Measurements from ENCODE around the gene P3R3URF.

P3R3URF gene

GRCh38 chr1:46186076-46186475 lies 9.8 kb upstream of the P3R3URF start:
- H2BK5ac ChIP-seq (ENCODE audit: low read length), result no peak overlapping the region
- H3K4me1 ChIP-seq (ENCODE audit: control insufficient read depth in 2 of 2, insufficient read depth in 1 of 2, low read depth in 1 of 2, low read length in 2 of 2), result peaks cover 0 to 5% of the 10 kb centered on the region in 2 donors
- H4K8ac ChIP-seq (ENCODE audit: low read depth, low read length), result no peak overlapping the region

GRCh38 chr1:46184920-46185658 lies 8.8 kb upstream of the P3R3URF start:
- Histone ChIP-seq H2BK12ac (ENCODE audit: low read length) (no peak overlapping the region), H2BK15ac (ENCODE audit: low read length) (no peak overlapping the region), H3K27ac (replicated peaks; ENCODE audit: low read length) (no peak overlapping the region), H3K36me3 (replicated peaks in 1 of 2; ENCODE audit: control insufficient read depth in 2 of 2, insufficient read depth in 2 of 2, low read length in 2 of 2) (peaks cover 8 to 30% of the 10 kb centered on the region in 2 donors), H2BK5ac (ENCODE audit: low read length) (no peak overlapping the region), H2AFZ (ENCODE audit: low read length) (no peak overlapping the region), H3K4me1 (ENCODE audit: control insufficient read depth in 2 of 2, insufficient read depth in 1 of 2, low read depth in 1 of 2, low read length in 2 of 2) (peaks cover under 1 to 7% of the 10 kb centered on the region in 2 donors), H3K9ac (ENCODE audit: low read depth, low read length, poor library complexity) (peak overlapping the region; percentile 7), H2AK5ac (ENCODE audit: low read depth, low read length) (no peak overlapping the region), H3K4ac (ENCODE audit: low read length) (no peak overlapping the region), H3K23ac (ENCODE audit: low read depth, low read length, poor library complexity) (peak overlapping the region; percentile 39), H3K79me1 (ENCODE audit: low read depth, low read length) (peaks cover 2% of the 10 kb centered on the region), H3K18ac (ENCODE audit: low read length) (no peak overlapping the region), H3K14ac (ENCODE audit: low read length) (peak overlapping the region; percentile 64), H4K8ac (ENCODE audit: low read depth, low read length) (no peak overlapping the region), H3K4me2 (ENCODE audit: insufficient read depth, low read length, poor library complexity, severe bottlenecking) (no peak overlapping the region), H3K27me3 (ENCODE audit: control insufficient read depth in 3 of 3, insufficient read depth in 3 of 3, low read depth in 1 of 3, low read length in 3 of 3) (no peaks in the 10 kb centered on the region), H4K91ac (ENCODE audit: low read depth, low read length, poor library complexity) (no peak overlapping the region), H3K4me3 (ENCODE audit: low read length in 2 of 2) (no peak overlapping the region), H3K9me3 (replicated peaks in 1 of 2; ENCODE audit: control insufficient read depth in 2 of 2, insufficient read depth in 1 of 2, low read depth in 1 of 2, low read length in 2 of 2) (no peaks in the 10 kb centered on the region), H2BK120ac (ENCODE audit: low read depth, low read length) (no peak overlapping the region)
- WGBS, 2 donors (ENCODE audit: extremely low coverage in 2 of 2, insufficient read length in 2 of 2, insufficient replicate concordance in 1 of 2), result no CpG with 5 or more reads among the region's 7 CpGs
- no peak for DNase-seq (ENCODE audit: low spot score)

More at GRCh38 chr1:46186076-46186475, 9.8 kb upstream of the P3R3URF start:
- H3K4me2 ChIP-seq (ENCODE audit: insufficient read depth, low read length, poor library complexity, severe bottlenecking), result no peak overlapping the region
- no peak overlapping the region for H3K27ac ChIP-seq (replicated peaks; ENCODE audit: low read length)
- H2AK5ac ChIP-seq (ENCODE audit: low read depth, low read length), result no peak overlapping the region
- no peak overlapping the region for H2BK12ac ChIP-seq (ENCODE audit: low read length)
- no peaks in the 10 kb centered on the region for H3K27me3 ChIP-seq (ENCODE audit: control insufficient read depth in 3 of 3, insufficient read depth in 3 of 3, low read depth in 1 of 3, low read length in 3 of 3)
- H3K9me3 ChIP-seq (replicated peaks in 1 of 2; ENCODE audit: control insufficient read depth in 2 of 2, insufficient read depth in 1 of 2, low read depth in 1 of 2, low read length in 2 of 2), result no peaks in the 10 kb centered on the region
- no peak overlapping the region for H2BK15ac ChIP-seq (ENCODE audit: low read length)
- H4K91ac ChIP-seq (ENCODE audit: low read depth, low read length, poor library complexity), result no peak overlapping the region
- H3K23ac ChIP-seq (ENCODE audit: low read depth, low read length, poor library complexity), result no peak overlapping the region
- no peak overlapping the region for H2AFZ ChIP-seq (ENCODE audit: low read length)
- no CpG with 5 or more reads among the region's 2 CpGs for WGBS, 2 donors (ENCODE audit: extremely low coverage in 2 of 2, insufficient read length in 2 of 2, insufficient replicate concordance in 1 of 2)
- H3K4ac ChIP-seq (ENCODE audit: low read length), result no peak overlapping the region
- H3K79me1 ChIP-seq (ENCODE audit: low read depth, low read length), result peaks cover 2% of the 10 kb centered on the region
- no peak for DNase-seq (ENCODE audit: low spot score)
- no peak overlapping the region for H3K9ac ChIP-seq (ENCODE audit: low read depth, low read length, poor library complexity)
- H3K36me3 ChIP-seq (replicated peaks in 1 of 2; ENCODE audit: control insufficient read depth in 2 of 2, insufficient read depth in 2 of 2, low read length in 2 of 2), result peaks cover 13 to 39% of the 10 kb centered on the region in 2 donors
- H3K14ac ChIP-seq (ENCODE audit: low read length), result no peak overlapping the region
- H3K4me3 ChIP-seq (ENCODE audit: low read length in 2 of 2), result no peak overlapping the region
- H2BK120ac ChIP-seq (ENCODE audit: low read depth, low read length), result no peak overlapping the region
- H3K18ac ChIP-seq (ENCODE audit: low read length), result no peak overlapping the region

GRCh38 chr1:46183926-46184557 lies 7.8 kb upstream of the P3R3URF start:
- Histone ChIP-seq H2BK12ac (ENCODE audit: low read length) (no peak overlapping the region), H3K4me1 (ENCODE audit: control insufficient read depth in 2 of 2, insufficient read depth in 1 of 2, low read depth in 1 of 2, low read length in 2 of 2) (peaks cover 2 to 10% of the 10 kb centered on the region in 2 donors), H3K14ac (ENCODE audit: low read length) (no peak overlapping the region), H2AK5ac (ENCODE audit: low read depth, low read length) (no peak overlapping the region), H3K36me3 (replicated peaks in 1 of 2; ENCODE audit: control insufficient read depth in 2 of 2, insufficient read depth in 2 of 2, low read length in 2 of 2) (peaks cover 2 to 21% of the 10 kb centered on the region in 2 donors), H3K18ac (ENCODE audit: low read length) (no peak overlapping the region), H2BK120ac (ENCODE audit: low read depth, low read length) (no peak overlapping the region), H3K4ac (ENCODE audit: low read length) (no peak overlapping the region), H3K9me3 (replicated peaks in 1 of 2; ENCODE audit: control insufficient read depth in 2 of 2, insufficient read depth in 1 of 2, low read depth in 1 of 2, low read length in 2 of 2) (no peaks in the 10 kb centered on the region), H3K27ac (replicated peaks; ENCODE audit: low read length) (no peak overlapping the region), H2BK5ac (ENCODE audit: low read length) (no peak overlapping the region), H4K91ac (ENCODE audit: low read depth, low read length, poor library complexity) (no peak overlapping the region), H3K27me3 (ENCODE audit: control insufficient read depth in 3 of 3, insufficient read depth in 3 of 3, low read depth in 1 of 3, low read length in 3 of 3) (no peaks in the 10 kb centered on the region), H3K79me1 (ENCODE audit: low read depth, low read length) (peaks cover 2% of the 10 kb centered on the region), H3K23ac (ENCODE audit: low read depth, low read length, poor library complexity) (no peak overlapping the region), H3K9ac (ENCODE audit: low read depth, low read length, poor library complexity) (no peak overlapping the region), H2AFZ (ENCODE audit: low read length) (no peak overlapping the region), H2BK15ac (ENCODE audit: low read length) (no peak overlapping the region), H3K4me2 (ENCODE audit: insufficient read depth, low read length, poor library complexity, severe bottlenecking) (no peak overlapping the region), H3K4me3 (ENCODE audit: low read length in 2 of 2) (no peak overlapping the region), H4K8ac (ENCODE audit: low read depth, low read length) (no peak overlapping the region)
- WGBS, 2 donors (ENCODE audit: extremely low coverage in 2 of 2, insufficient read length in 2 of 2, insufficient replicate concordance in 1 of 2), result no CpG with 5 or more reads among the region's 12 CpGs
- DNase-seq (ENCODE audit: low spot score), result no peak

- Histone ChIP-seq H3K18ac (ENCODE audit: low read length) (no peak overlapping the region), H4K8ac (ENCODE audit: low read depth, low read length) (no peak overlapping the region), H3K14ac (ENCODE audit: low read length) (no peak overlapping the region), H3K9ac (ENCODE audit: low read depth, low read length, poor library complexity) (no peak overlapping the region), H3K4me3 (ENCODE audit: low read length in 2 of 2) (no peak overlapping the region), H3K9me3 (replicated peaks in 1 of 2; ENCODE audit: control insufficient read depth in 2 of 2, insufficient read depth in 1 of 2, low read depth in 1 of 2, low read length in 2 of 2) (no peaks in the 10 kb centered on the region), H2AK5ac (ENCODE audit: low read depth, low read length) (no peak overlapping the region), H2BK15ac (ENCODE audit: low read length) (no peak overlapping the region), H3K27me3 (ENCODE audit: control insufficient read depth in 3 of 3, insufficient read depth in 3 of 3, low read depth in 1 of 3, low read length in 3 of 3) (no peaks in the 10 kb centered on the region), H2BK5ac (ENCODE audit: low read length) (no peak overlapping the region), H3K4me2 (ENCODE audit: insufficient read depth, low read length, poor library complexity, severe bottlenecking) (no peak overlapping the region), H3K36me3 (replicated peaks in 1 of 2; ENCODE audit: control insufficient read depth in 2 of 2, insufficient read depth in 2 of 2, low read length in 2 of 2) (peaks cover 2 to 13% of the 10 kb centered on the region in 2 donors), H3K79me1 (ENCODE audit: low read depth, low read length) (peaks cover 2% of the 10 kb centered on the region), H3K27ac (replicated peaks; ENCODE audit: low read length) (no peak overlapping the region), H3K4me1 (ENCODE audit: control insufficient read depth in 2 of 2, insufficient read depth in 1 of 2, low read depth in 1 of 2, low read length in 2 of 2) (peaks cover 2 to 10% of the 10 kb centered on the region in 2 donors), H2BK120ac (ENCODE audit: low read depth, low read length) (no peak overlapping the region), H3K23ac (ENCODE audit: low read depth, low read length, poor library complexity) (no peak overlapping the region), H2AFZ (ENCODE audit: low read length) (peak overlapping the region; percentile 43), H4K91ac (ENCODE audit: low read depth, low read length, poor library complexity) (no peak overlapping the region), H2BK12ac (ENCODE audit: low read length) (no peak overlapping the region), H3K4ac (ENCODE audit: low read length) (no peak overlapping the region)
- WGBS, 2 donors (ENCODE audit: extremely low coverage in 2 of 2, insufficient read length in 2 of 2, insufficient replicate concordance in 1 of 2), result no CpG with 5 or more reads among the region's 8 CpGs
- no peak for DNase-seq (ENCODE audit: low spot score)
These were observed 7.0 kb upstream of the P3R3URF start for GRCh38 chr1:46183079-46183847.

Measured in neuronal stem cell (in vitro differentiated cells).